Measurements from ENCODE around the gene GDF7.

The GDF7 gene

DNA sequence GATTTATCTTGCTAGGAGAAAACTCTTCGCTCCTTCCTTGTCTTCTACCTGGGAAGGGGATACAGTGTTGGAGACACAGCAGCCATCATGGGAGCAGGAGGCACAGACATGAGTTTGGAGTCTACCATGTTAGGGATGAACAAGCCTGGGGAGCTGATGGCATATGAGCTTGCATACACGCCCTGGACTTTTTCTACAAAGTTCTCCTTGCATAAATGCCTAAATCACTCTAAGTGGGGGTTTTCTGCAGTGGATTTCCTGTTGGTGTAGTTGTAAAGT lies 12.5 kb upstream of the GDF7 start:
- H3K4me3 ChIP-seq (ENCODE audit: low read depth, low read length), result no peak overlapping the region
- TF ChIP-seq, protein P1, sequence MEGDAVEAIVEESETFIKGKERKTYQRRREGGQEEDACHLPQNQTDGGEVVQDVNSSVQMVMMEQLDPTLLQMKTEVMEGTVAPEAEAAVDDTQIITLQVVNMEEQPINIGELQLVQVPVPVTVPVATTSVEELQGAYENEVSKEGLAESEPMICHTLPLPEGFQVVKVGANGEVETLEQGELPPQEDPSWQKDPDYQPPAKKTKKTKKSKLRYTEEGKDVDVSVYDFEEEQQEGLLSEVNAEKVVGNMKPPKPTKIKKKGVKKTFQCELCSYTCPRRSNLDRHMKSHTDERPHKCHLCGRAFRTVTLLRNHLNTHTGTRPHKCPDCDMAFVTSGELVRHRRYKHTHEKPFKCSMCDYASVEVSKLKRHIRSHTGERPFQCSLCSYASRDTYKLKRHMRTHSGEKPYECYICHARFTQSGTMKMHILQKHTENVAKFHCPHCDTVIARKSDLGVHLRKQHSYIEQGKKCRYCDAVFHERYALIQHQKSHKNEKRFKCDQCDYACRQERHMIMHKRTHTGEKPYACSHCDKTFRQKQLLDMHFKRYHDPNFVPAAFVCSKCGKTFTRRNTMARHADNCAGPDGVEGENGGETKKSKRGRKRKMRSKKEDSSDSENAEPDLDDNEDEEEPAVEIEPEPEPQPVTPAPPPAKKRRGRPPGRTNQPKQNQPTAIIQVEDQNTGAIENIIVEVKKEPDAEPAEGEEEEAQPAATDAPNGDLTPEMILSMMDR (IDR thresholded peaks at IDR 0.05), result no peak
- no peaks in the 10 kb centered on the region for H3K27me3 ChIP-seq (ENCODE audit: control insufficient read depth, insufficient read depth, low read length)
- no peak overlapping the region for H3K27ac ChIP-seq
- peaks cover 15% of the 10 kb centered on the region for H3K4me1 ChIP-seq
- peaks cover 8% of the 10 kb centered on the region for H3K79me2 ChIP-seq
- H3K4me2 ChIP-seq (ENCODE audit: low read length), result no peak overlapping the region
- H3K36me3 ChIP-seq (ENCODE audit: control insufficient read depth, insufficient read depth, low read length), result no peaks in the 10 kb centered on the region
- H2AFZ ChIP-seq, result no peak overlapping the region
- H3K9ac ChIP-seq, result no peak overlapping the region
- H3K9me3 ChIP-seq (ENCODE audit: control insufficient read depth, low read length), result no peaks in the 10 kb centered on the region

DNA sequence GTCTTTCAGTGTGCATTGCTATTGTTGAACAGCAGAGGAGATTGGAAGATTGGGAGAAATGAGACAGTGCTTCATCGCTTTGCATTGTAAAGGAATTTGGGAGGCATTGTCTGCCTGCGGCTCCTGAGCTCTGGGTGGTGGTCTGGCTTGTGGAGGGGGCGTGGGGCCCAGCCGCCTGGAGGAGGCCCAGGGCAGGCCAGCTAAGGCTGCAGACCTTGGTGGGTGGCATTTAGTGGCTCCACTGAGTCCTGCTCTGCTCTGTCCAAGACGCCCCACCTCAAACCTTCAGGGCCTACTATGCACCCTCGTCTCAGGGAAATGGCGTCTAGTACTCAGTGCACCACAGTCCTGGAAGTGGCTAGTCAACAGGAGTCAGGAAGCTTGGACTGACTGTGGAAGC lies 10.4 kb upstream of the GDF7 start:
- TF ChIP-seq, protein P1 (IDR thresholded peaks at IDR 0.05), result no peak
- Histone ChIP-seq H3K36me3 (ENCODE audit: control insufficient read depth, insufficient read depth, low read length) (no peaks in the 10 kb centered on the region), H3K9ac (no peak overlapping the region), H3K79me2 (no peaks in the 10 kb centered on the region), H3K27ac (no peak overlapping the region), H3K9me3 (ENCODE audit: control insufficient read depth, low read length) (no peaks in the 10 kb centered on the region), H2AFZ (no peak overlapping the region), H3K4me3 (ENCODE audit: low read depth, low read length) (no peak overlapping the region), H3K4me2 (ENCODE audit: low read length) (no peak overlapping the region), H3K27me3 (ENCODE audit: control insufficient read depth, insufficient read depth, low read length) (no peaks in the 10 kb centered on the region), H3K4me1 (peaks cover 3% of the 10 kb centered on the region)

- H3K27me3 ChIP-seq (ENCODE audit: control insufficient read depth, insufficient read depth, low read length), result no peaks in the 10 kb centered on the region
- H3K4me1 ChIP-seq, result no peaks in the 10 kb centered on the region
- no peak overlapping the region for H3K4me3 ChIP-seq (ENCODE audit: low read depth, low read length)
- no peak overlapping the region for H3K27ac ChIP-seq
- H2AFZ ChIP-seq, result no peak overlapping the region
- no peaks in the 10 kb centered on the region for H3K36me3 ChIP-seq (ENCODE audit: control insufficient read depth, insufficient read depth, low read length)
- H3K9me3 ChIP-seq (ENCODE audit: control insufficient read depth, low read length), result no peaks in the 10 kb centered on the region
- H3K9ac ChIP-seq, result no peak overlapping the region
- no peak overlapping the region for H3K4me2 ChIP-seq (ENCODE audit: low read length)
- H3K79me2 ChIP-seq, result no peaks in the 10 kb centered on the region
- TF ChIP-seq, protein P1 (IDR thresholded peaks at IDR 0.05), result no peak
Observed at GRCh38 chr2:20657522-20658235, 9.3 kb upstream of the GDF7 start.

DNA sequence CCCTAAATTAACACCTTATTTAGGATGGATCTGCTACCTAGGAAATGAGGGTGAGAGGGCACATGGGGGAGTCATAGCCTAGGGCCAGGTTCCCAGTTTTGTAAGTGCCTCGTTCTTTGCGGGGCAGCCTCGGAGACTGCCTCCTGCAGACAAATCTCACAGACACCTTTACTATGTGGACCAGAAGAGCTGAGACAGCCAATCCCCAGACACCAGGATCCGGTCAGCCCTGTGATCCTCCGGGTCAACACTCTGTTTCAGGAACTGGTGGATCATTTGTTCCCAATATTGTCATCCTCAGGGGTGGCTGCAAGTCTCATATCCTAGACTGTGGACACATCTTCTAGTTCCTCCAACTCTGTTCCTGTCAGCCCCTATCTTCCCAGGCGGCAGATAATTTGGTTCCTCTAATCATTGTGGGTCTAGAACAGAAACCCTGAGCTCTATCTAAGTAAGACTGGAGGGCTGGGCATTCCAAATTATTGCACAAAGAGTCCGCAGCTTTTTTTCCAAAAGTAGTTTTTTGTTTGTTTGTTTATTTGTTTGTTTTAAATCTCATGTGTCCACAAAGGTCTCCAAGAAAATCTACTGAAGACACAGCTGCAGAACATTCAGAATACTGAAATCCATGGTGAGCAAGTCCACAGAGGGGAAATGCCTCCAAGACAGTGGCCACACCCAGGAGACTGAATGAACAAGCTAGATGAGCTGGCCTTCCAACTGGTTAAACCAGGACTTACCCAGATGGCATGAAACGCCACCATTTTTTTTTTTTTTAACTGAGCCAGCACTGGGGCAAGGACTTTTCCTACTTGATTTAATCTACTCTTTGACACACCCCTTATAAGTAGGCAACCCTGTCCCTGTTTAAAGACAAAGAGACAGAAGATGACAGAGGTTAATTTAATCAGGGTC lies 6.2 kb upstream of the GDF7 start:
- Histone ChIP-seq H3K27ac (no peak overlapping the region), H3K36me3 (ENCODE audit: control insufficient read depth, insufficient read depth, low read length) (no peaks in the 10 kb centered on the region), H3K27me3 (ENCODE audit: control insufficient read depth, insufficient read depth, low read length) (no peaks in the 10 kb centered on the region), H3K79me2 (no peaks in the 10 kb centered on the region), H3K4me1 (no peaks in the 10 kb centered on the region), H3K4me3 (ENCODE audit: low read depth, low read length) (no peak overlapping the region), H2AFZ (no peak overlapping the region), H3K4me2 (ENCODE audit: low read length) (no peak overlapping the region), H3K9me3 (ENCODE audit: control insufficient read depth, low read length) (no peaks in the 10 kb centered on the region), H3K9ac (no peak overlapping the region)
- TF ChIP-seq, protein P1 (IDR thresholded peaks at IDR 0.05), result no peak

Data from parathyroid adenoma (tissue), 2 donors.